Measurements from ENCODE around the gene PDSS2.

DNA sequence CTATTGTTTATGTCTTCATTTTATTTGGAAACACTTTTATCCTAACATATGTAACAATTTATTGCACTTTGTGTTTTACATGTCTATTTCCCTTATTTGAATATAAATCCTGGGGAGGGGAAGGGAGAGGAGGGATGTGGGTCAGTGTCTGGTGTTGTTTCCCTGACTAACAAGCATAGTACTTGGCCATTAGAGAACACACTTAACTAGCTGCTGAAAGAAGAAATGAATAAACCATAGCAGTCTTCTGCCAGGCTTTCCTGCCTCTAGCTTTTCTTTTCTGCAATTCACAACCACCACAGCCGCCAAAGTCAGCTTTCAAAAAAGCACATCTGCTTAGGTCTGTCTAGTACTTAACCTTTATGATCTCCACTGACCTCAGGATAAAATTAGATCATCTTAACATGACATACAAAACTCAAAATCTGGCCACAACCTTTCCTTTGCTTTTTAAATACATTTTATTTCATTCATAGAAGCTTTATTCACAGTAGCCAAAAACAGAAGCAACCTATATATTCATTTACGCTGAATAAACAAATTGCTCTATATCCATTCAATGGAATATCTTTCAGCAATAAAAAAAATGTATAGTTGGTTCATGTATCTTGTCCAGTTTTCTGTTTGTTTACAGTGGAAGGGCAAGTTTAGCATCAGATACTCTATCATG is 16.3 kb downstream of the PDSS2 start:
- TF ChIP-seq, protein P1, sequence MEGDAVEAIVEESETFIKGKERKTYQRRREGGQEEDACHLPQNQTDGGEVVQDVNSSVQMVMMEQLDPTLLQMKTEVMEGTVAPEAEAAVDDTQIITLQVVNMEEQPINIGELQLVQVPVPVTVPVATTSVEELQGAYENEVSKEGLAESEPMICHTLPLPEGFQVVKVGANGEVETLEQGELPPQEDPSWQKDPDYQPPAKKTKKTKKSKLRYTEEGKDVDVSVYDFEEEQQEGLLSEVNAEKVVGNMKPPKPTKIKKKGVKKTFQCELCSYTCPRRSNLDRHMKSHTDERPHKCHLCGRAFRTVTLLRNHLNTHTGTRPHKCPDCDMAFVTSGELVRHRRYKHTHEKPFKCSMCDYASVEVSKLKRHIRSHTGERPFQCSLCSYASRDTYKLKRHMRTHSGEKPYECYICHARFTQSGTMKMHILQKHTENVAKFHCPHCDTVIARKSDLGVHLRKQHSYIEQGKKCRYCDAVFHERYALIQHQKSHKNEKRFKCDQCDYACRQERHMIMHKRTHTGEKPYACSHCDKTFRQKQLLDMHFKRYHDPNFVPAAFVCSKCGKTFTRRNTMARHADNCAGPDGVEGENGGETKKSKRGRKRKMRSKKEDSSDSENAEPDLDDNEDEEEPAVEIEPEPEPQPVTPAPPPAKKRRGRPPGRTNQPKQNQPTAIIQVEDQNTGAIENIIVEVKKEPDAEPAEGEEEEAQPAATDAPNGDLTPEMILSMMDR (IDR thresholded peaks at IDR 0.05), result no peak
- no peak for TF ChIP-seq POLR2A (IDR thresholded peaks at IDR 0.05)

Data from heart left ventricle (tissue), 13 donors.